Left renal cortex interstitium (tissue), 4 donors: Measurements from ENCODE around the gene OSBPL10. TPM values are rescaled to one million over a fixed set of nuclear protein-coding genes. Genes with fewer than 3 reads are reported as not detected.
"Not testable (repeated sequence)": the region's sequence is repeated elsewhere in the genome, so short reads cannot be mapped to it uniquely, and the experiment has no call there.

Experiments
- DNase-seq, 4 donors: peaks; one replicate each; pipeline ENCODE4 v3.0.0-alpha.2; 2013; ENCODE audit warnings: low read depth in 4 of 4, low spot score in 2 of 4, missing footprints in 1 of 4
- polyA plus RNA-seq, 4 donors: library from polyadenylated mRNA; unstranded; fragments of 120-200 nt; gene quantifications; one replicate each; pipeline ENCODE4 v1.2.1, GENCODE V29; 2013; ENCODE audit not compliant: insufficient read length in 4 of 4

The OSBPL10 gene, protein sequence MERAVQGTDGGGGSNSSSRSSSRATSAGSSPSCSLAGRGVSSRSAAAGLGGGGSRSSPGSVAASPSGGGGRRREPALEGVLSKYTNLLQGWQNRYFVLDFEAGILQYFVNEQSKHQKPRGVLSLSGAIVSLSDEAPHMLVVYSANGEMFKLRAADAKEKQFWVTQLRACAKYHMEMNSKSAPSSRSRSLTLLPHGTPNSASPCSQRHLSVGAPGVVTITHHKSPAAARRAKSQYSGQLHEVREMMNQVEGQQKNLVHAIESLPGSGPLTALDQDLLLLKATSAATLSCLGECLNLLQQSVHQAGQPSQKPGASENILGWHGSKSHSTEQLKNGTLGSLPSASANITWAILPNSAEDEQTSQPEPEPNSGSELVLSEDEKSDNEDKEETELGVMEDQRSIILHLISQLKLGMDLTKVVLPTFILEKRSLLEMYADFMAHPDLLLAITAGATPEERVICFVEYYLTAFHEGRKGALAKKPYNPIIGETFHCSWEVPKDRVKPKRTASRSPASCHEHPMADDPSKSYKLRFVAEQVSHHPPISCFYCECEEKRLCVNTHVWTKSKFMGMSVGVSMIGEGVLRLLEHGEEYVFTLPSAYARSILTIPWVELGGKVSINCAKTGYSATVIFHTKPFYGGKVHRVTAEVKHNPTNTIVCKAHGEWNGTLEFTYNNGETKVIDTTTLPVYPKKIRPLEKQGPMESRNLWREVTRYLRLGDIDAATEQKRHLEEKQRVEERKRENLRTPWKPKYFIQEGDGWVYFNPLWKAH
- polyA plus RNA-seq: 10 to 100 TPM; 18.3 to 26.0 (median 21.5) TPM

DNA sequence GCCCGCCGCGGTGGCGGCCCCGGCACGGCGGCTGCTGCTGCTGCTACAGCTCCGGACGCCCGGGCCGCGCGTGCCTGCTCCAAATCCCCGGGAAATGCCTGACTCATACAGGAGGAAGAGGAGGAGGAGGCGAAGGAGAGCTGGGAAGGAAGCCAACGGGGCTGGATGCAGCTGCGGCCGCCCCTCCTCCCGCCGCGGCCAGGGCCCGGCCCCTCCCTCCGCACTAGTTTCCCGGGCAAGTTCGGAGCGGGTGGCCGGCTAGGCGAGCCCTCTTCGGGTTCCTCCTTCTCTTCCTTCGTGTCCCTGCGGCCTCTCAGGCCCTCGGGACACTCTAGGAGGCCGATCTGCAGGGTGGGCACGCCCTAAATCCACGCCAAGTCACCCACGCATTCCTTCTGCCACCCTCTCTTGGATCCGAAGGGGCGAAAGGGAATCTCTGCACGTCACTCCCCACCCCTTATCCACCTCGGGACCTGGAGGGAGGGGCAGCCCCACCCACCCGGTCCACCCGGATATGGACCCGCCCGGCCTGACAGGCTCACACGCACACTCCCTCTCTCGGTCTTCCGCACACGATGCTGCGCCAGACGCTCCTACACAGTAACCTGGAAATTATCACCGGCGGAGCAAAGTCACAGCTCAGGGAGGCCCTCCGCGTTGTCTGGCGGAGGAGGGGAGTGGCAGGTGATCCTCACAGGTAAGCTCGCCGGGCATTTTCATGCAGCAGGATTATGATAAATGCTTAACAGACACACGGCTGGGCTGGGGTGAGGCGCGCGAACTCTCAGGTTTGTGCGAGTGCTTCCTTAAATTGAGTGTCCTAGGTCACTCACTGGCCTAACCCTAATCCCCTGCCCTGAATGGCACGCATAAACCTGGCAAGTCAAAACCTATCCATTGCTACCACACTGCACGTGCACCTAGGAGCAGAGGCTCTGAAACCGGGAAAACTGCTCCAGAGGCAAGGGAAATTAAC lies at the start of gene OSBPL10, which contains the start of gene ZNF860:
TSS of gene OSBPL10 (minus strand) at position 57 of the 976 bp plus-strand sequence. CDS start 83 bp downstream, outside the sequence.
TSS of gene ZNF860 (plus strand) at position 545 of the 976 bp plus-strand sequence. CDS start 7,330 bp downstream, outside the sequence.
- peak in 3 of 4 donors; percentile 53 to 81 (median 75) for DNase-seq

DNA sequence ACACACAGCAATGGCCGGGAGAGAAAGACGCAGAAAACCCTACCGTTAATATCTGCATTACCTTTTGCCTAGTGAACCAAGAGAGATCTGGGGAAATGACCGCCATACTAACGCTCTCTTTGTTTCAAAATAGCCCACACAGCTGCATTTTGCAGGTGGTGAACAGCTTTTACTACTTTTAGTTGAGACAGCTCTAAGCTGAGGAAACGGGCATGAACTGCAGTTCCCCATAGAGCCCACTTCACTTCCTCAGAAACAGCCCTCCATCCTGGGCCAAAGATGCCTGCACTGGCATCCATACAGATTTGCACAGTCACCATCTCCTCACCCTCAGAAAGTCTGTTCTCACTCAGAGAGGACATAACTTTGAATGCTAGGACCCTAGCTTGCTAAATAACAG lies 45.5 kb upstream of the OSBPL10 start:
- no peak for DNase-seq

DNA sequence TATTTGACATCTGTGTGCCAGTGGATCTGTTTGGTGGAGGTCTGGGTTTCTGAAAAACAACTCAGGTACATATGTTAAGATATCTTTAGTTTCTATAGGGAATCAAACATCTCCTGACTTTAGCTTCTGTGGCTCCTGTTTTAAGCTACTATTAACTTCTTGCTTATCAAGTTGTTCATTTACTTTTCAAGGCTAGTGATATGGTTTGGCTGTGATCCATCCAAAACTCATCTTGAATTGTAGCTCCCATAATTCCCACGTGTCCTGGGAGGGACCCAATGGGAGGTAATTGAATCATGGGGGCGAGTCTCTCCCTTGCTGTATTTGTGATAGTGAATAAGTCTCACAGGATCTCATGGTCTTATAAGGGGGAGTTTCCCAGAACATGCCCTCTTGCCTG lies 41.9 kb upstream of the OSBPL10 start:
- DNase-seq: no peak

DNA sequence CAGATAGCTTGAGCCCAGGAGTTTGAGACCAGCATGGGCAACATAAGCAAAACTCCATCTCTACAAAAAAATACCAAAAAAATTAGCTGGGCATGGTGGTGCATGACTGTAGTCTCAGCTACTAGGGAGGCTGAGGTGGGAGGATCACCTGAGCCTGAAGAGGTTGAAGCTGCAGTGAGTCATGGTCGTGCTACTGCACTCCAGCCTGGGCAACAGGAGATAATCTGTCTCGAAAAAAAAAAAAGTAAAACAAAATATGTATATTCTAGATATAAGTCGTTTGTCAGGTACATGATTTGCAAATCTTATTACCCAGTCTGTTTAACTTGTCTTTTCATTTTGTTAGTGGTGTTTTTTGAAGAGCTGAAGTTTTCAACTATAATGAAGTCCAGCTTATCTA lies 40.7 kb upstream of the OSBPL10 start:
- DNase-seq: no peak

DNA sequence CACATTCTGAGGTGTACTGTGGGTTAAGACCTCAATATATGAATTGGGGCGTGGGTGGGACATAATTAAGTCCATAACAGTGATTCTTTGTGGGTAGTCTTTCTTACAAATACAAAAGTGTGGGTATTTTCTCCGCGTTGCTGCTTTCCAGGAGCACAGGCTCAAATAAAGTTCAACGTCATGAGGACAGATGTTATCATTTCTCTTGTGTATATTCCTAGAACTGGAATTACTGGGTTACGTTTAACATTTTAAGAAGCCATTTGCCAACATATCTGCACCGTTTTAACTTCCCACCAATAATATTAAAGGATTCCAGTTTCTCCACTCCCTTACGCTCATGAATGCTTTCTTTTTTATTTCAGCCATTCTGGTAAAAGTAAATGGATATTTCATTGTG lies 40.1 kb upstream of the OSBPL10 start:
- no peak for DNase-seq

DNA sequence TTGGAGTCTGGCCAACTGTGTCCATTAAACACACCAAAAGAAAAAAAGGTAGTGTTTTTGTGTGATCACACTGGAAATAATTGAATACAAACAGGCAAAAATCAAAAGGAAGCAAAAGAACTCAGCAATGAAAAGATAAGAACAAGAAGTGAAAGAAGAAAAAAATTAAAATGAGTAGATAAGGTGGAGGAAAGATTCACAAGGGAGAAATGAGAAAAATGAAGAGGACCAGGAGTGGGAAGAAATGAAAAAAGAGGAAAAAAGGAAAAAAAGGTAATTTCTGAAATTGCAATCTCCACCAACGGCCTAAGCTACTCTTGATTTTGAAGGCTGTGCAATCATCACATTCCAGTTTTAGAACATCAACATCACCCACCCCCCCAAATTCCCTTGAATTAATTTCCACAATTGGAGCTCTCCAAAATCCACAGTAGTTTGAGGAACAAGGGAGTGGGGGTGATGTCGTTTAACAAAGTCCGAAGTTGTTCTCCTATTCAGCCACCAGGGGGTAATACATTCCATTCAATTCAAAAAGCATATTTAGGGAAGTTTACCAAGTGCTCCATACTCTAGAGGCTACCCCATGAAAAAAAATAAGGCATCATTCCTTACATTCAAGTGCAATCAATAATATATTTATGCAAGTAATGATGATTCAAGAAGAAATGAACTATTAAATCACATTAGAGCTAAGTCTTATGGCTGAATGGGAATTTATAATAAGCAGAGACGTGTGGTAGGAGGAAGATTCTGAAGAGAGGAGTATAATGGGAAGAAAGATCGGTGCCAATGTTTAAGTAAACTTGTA lies 37.9 kb upstream of the OSBPL10 start:
- peak in 1 of 4 donors; percentile 38 for DNase-seq

DNA sequence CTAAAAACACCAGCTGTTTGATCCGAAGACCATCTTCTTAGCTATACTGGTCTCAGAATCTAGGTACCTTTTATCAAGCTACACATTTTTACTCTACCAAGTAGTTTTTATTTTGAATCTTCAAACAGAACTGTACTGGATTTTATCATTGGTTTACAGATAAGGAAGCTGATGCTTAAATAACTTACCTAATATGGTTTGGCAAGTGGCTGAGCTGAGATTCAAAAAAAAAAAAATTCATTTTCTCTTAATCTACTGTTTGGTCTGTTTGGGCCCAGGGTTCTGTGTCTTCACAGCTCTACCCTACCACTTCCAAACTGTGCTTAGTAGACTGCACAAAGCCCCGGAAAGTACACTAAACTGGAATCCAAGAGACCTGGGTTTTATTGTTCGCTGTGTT lies 36.2 kb upstream of the OSBPL10 start:
- DNase-seq: no peak

DNA sequence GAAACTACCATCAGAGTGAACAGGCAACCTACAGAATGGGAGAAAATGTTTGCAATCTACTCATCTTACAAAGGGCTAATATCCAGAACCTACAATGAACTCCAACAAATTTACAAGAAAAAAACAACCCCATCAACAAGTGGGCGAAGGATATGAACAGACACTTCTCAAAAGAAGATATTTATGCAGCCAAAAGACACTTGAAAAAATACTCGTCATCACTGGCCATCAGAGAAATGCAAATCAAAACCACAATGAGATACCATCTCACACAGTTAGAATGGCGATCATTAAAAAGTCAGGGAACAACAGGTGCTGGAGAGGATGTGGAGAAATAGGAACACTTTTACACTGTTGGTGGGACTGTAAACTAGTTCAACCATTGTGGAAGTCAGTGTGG lies 34.6 kb upstream of the OSBPL10 start:
- not testable (repeated sequence) for DNase-seq

DNA sequence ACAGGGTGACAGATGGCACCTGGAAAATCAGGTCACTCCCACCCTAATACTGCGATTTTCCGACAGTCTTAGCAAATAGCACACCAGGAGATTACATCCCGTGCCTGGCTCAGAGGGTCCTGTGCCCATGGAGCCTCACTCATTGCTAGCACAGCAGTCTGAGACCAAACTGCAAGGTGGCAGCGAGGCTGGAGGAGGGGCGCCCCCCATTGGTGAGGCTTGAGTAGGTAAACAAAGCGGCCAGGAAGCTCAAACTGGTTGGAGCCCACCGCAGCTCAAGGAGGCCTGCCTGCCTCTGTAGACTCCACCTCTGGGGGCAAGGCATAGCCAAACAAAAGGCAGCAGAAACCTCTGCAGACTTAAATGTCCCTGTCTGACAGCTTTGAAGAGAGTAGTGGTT lies 29.6 kb upstream of the OSBPL10 start:
- DNase-seq: not testable (repeated sequence)

DNA sequence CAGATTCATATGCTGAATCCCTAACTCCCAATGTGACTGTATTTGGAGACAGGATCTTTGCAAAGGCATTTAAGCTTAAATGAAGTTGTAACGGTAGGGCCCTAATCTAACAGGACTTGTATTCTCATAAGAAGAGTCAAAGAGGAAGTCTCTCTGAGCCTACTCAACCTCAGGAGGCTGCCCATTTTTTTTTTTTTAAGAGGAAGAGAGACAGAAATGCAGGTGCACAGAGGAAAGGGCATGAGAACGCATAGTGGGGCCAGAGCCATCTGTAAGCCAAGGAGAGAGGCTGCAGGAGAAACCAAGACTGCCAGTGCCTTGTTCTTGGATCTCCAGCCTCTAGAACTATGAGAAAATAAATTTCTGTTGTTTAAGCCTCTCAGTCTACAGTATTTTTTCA lies 28.9 kb upstream of the OSBPL10 start:
- DNase-seq: no peak

DNA sequence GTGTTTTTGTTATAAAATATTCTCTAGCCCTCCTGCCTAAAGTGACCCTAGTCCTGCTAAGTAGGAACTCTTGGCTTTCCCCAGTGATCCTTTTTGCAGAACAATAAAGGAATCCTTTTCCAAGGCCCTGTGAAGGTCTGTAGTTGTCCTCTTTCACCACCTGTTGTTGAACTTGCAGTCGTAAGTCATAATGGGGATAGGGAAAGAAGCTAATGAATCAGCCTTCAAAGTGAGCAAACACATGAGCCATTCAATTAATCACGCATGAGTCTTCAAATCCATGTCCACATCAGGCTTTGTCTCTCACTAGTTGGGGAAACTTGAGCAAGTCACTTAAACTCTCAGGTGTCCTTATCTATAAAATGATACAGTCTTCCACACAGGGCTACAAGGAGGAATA lies 28.0 kb upstream of the OSBPL10 start:
- no peak for DNase-seq

DNA sequence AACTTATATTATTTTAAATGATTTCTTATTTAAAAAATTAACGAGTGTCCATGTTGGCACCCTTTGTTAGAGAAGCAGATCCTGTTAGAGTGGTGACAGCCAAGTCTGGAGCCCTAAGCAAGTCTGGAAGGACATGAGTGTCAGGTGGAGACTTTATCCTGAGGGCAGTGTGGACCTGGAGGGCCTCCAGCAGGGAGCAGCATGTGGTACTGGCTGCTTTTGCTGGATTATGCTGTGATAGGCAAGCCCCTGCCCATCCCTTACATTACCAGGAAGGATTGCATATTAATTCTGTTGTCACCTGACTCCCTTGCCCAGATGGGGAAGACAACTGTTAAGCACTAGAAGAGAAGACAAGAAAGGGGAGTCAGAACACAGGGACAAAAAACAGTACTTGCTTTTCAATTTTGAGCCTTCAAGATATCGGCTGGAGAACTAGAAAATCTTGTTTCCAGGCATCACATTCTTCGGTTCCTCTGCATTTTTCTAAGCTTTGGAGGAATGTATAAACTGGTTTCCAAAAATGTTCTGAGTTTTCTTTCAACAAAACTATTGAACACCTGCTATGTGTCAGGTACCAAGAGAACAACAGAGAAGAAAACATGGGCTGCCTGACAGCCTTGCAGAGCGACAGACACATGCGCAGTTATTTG lies 23.2 kb upstream of the OSBPL10 start:
- DNase-seq: no peak

DNA sequence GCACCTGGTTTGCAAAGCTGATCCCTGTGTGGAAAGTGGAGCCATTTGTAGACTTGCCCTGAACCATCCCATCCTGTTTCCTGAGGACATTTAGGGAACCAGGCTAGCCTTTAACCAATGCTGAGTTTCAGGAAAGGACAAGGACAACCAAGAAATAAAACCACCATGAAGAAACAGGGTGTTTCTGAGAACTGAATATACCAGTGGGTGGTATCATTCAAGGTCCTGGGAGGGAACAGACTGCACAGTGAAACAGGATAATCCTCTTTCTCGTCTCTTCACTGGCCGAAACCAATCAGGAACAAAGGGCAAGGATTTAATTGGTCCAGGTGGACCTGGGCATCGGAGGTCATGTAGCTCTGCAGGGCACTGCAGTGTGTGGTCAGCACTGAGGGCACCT lies 22.3 kb upstream of the OSBPL10 start:
- no peak for DNase-seq

DNA sequence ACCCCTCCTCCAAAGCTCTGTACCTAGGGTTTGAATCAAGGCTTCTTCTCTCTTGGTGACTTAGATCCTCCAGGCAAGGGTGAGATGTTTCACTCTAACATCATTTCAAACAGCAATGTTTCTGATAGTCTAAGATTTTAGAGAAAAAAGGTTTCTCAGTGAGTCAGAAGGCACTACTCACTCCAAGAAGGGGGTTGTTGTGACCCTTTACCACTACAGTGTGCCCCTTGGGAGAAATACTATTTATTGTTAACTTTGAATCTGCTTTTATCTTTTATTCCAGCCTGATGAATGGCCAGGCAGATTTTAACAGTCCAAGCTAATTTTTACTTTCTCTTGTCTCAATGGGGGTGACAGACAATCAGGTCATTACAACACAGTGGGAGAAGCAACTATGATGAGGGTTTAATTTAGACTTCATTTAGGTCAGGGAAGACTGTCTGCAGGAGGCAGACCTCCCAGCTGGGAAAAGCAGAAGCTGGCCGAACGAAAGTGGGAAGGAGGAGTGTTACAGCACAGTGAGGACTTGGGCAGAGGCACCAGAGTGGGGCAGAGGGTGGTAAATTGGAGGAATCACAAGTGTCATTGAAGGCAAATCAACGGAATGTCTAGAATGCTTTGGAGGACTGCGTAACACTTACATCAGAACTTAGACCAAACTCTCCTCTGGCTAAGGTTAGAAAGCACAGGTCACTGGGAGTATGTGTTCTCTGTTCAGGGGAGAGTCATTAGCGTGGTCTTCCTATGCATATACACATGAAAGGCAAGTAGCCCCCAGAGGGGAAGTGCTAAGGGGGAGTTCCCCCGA lies 21.7 kb upstream of the OSBPL10 start:
- no peak for DNase-seq

DNA sequence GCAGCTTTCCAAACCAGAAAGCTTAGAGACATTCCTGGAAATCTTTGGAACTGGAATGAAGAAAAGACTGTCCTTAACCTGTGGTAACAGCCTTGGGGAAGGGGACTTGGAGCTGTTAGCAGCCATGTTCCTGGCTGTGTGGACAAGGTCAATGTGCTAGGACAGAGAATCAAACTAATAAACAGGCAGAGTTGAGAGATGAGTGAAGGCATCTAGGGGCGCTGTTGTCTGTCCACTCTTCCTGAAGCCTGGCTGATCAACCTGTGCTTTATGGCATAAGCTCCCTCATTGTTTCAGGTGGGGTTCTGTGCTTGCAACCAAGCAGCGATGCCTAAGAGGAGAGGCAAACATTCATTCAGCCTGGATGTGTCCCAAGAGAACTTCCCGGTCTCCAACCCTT lies 19.8 kb upstream of the OSBPL10 start:
- no peak for DNase-seq

DNA sequence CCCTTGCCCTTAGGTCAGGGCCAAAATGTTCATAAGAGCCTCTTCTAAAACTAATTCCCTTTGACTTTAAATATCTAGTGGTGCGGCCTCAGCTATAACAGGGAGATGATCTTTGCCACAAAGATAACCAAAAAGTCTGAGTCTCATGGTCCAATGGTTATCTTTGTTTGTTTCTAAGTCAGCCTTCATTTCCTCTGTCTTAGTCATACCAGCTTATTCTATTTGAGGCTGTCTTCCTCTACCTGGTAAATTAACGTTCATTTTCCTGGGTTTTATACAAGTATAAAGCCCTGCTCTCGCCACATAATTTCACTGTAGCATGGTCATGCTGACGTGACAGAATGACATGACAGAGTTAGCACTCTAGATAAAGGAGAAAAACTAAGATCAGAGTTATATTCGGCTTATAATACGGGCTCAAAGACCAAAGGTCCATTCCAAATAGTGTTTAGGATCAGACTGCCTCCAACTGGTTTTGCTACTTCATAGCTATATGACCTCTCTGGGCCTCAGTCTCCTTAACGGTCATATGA lies 18.9 kb upstream of the OSBPL10 start:
- no peak for DNase-seq

DNA sequence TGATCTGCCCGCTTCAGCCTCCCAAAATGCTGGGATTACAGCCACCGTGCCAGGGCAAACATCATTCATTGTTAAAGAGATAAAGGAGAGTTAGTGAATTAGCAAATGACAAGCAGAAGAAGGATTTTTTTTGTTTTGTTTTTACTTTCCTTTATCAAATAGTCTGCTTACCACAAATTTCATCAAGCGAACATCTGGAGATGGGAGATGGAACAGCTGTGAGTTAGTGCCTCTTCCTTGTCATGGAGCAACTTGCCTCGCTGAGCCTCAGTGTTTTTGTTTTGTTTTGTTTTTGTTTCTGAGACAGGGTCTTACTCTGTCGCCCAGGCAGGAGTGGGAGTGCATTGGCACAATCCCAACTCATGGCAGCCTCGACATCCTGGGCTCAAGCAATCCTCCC lies 16.4 kb upstream of the OSBPL10 start:
- DNase-seq: no peak

DNA sequence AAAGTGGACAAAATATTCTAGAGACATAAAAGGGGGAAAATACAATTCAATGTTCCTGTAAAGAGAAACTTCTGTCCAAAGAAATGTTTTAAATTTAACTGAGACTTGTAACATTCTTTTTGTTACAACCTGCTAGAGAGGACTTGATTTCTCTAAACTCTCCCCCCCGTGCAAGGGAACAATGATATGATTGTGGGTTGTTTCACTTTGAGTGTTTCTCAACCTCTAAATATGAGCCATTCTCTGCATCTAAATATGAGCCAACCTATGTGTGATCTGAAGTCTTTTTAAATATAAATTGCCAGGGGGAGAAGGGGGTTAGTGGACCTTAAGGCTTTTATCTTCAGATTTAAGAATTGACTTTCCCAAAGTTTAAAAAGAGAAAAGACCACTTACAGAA lies 15.1 kb upstream of the OSBPL10 start:
- DNase-seq: no peak
